ENCODE results near the gene MGARP. TPM values are rescaled to one million over a fixed set of nuclear protein-coding genes. Genes with fewer than 3 reads are reported as not detected.

The MGARP gene
- total and polyA plus RNA-seq, 9 of the 15 experiments (the other 6 are each of a cell fraction or from before 2014, with no cell fraction given), result 0.11 to 0.45 (median 0.23) TPM; not detected in 4

DNA sequence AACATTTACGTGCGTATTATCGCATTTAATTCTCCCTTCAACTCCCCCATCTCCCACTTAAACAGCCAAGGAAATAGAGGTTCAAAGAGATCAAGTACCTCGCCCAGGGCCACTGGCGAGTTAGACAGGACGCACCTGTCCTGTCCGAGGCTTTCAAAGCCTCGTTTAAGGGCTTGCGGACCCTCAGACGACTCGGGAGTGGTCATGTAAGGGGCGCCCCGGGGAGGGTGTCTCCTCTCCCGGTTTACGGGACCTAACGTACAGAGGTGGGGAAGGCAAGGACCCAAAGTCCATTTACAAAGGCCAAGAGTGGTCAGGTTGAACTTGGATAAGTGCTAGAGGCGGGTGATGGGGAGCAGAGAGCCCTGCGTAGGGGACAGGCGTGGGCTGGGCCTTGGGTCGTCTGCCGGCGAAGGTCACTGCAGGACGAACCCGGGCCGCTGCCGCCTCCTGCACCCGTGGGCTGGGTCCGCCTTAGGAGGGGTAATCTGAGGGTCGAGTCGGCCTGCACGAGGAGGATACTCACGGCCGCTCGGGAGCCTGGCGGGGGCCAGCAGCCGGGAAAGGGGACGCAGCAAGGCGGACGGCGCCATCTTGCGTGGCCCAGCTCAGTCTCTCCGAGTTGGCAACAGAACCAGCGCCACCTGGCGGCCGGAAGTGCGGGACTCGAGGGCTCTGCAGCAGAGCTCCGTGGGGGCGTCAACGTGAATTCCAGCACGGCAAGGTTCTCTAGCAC lies 15.3 kb upstream of the MGARP start (continued):
- TF ChIP-seq SAFB (IDR thresholded peaks at IDR 0.05; ENCODE audit: borderline replicate concordance, low read depth, low read length) (peak; percentile 61; the same call in 1 of the 2 replicates), MEF2A (IDR thresholded peaks at IDR 0.05; ENCODE audit: control insufficient read depth, low read depth, low read length) (no peak; the same call in 1 of the 2 replicates), ZNF699 (CRISPR knock-in tag; IDR thresholded peaks at IDR 0.05; ENCODE audit: insufficient replicate concordance) (no peak), THRAP3 (IDR thresholded peaks at IDR 0.05; ENCODE audit: borderline replicate concordance) (no peak), ZNF586 (CRISPR knock-in tag; conservative IDR thresholded peaks at IDR 0.05) (no peak), POLR2B (IDR thresholded peaks at IDR 0.05; ENCODE audit: low read depth, partially characterized antibody) (peak; percentile 75), CHD1 (IDR thresholded peaks at IDR 0.05; ENCODE audit: low read length) (no peak), GATA2 (CRISPR knock-in tag; IDR thresholded peaks at IDR 0.05) (no peak), ATF1 (CRISPR knock-in tag; IDR thresholded peaks at IDR 0.05) (no peak), ATF1 (tag; IDR thresholded peaks at IDR 0.05) (peak; percentile 73), TSC22D4 (tag; IDR thresholded peaks at IDR 0.05) (no peak), MYNN (IDR thresholded peaks at IDR 0.05) (peak; percentile 64; the same call in 1 of the 2 replicates), MYNN (CRISPR knock-in tag; IDR thresholded peaks at IDR 0.05) (no peak), CBFA2T2 (conservative IDR thresholded peaks at IDR 0.05) (no peak), ZC3H11A (IDR thresholded peaks at IDR 0.05; ENCODE audit: low read depth, low read length) (no peak)
- TF ChIP-seq, protein P1, sequence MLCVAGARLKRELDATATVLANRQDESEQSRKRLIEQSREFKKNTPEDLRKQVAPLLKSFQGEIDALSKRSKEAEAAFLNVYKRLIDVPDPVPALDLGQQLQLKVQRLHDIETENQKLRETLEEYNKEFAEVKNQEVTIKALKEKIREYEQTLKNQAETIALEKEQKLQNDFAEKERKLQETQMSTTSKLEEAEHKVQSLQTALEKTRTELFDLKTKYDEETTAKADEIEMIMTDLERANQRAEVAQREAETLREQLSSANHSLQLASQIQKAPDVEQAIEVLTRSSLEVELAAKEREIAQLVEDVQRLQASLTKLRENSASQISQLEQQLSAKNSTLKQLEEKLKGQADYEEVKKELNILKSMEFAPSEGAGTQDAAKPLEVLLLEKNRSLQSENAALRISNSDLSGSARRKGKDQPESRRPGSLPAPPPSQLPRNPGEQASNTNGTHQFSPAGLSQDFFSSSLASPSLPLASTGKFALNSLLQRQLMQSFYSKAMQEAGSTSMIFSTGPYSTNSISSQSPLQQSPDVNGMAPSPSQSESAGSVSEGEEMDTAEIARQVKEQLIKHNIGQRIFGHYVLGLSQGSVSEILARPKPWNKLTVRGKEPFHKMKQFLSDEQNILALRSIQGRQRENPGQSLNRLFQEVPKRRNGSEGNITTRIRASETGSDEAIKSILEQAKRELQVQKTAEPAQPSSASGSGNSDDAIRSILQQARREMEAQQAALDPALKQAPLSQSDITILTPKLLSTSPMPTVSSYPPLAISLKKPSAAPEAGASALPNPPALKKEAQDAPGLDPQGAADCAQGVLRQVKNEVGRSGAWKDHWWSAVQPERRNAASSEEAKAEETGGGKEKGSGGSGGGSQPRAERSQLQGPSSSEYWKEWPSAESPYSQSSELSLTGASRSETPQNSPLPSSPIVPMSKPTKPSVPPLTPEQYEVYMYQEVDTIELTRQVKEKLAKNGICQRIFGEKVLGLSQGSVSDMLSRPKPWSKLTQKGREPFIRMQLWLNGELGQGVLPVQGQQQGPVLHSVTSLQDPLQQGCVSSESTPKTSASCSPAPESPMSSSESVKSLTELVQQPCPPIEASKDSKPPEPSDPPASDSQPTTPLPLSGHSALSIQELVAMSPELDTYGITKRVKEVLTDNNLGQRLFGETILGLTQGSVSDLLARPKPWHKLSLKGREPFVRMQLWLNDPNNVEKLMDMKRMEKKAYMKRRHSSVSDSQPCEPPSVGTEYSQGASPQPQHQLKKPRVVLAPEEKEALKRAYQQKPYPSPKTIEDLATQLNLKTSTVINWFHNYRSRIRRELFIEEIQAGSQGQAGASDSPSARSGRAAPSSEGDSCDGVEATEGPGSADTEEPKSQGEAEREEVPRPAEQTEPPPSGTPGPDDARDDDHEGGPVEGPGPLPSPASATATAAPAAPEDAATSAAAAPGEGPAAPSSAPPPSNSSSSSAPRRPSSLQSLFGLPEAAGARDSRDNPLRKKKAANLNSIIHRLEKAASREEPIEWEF (CRISPR knock-in tag; IDR thresholded peaks at IDR 0.05), result no peak
- TF ChIP-seq, protein P2, sequence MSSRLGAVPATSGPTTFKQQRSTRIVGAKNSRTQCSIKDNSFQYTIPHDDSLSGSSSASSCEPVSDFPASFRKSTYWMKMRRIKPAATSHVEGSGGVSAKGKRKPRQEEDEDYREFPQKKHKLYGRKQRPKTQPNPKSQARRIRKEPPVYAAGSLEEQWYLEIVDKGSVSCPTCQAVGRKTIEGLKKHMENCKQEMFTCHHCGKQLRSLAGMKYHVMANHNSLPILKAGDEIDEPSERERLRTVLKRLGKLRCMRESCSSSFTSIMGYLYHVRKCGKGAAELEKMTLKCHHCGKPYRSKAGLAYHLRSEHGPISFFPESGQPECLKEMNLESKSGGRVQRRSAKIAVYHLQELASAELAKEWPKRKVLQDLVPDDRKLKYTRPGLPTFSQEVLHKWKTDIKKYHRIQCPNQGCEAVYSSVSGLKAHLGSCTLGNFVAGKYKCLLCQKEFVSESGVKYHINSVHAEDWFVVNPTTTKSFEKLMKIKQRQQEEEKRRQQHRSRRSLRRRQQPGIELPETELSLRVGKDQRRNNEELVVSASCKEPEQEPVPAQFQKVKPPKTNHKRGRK (tag; IDR thresholded peaks at IDR 0.05), result no peak
- TF ChIP-seq, protein P3, sequence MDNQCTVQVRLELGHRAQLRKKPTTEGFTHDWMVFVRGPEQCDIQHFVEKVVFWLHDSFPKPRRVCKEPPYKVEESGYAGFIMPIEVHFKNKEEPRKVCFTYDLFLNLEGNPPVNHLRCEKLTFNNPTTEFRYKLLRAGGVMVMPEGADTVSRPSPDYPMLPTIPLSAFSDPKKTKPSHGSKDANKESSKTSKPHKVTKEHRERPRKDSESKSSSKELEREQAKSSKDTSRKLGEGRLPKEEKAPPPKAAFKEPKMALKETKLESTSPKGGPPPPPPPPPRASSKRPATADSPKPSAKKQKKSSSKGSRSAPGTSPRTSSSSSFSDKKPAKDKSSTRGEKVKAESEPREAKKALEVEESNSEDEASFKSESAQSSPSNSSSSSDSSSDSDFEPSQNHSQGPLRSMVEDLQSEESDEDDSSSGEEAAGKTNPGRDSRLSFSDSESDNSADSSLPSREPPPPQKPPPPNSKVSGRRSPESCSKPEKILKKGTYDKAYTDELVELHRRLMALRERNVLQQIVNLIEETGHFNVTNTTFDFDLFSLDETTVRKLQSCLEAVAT (IDR thresholded peaks at IDR 0.05), result 0 out of 4 replicates have a peak, but pooled peaks of 1 of the 2 experiments have one; percentile 47
- TF ChIP-seq, protein P4, sequence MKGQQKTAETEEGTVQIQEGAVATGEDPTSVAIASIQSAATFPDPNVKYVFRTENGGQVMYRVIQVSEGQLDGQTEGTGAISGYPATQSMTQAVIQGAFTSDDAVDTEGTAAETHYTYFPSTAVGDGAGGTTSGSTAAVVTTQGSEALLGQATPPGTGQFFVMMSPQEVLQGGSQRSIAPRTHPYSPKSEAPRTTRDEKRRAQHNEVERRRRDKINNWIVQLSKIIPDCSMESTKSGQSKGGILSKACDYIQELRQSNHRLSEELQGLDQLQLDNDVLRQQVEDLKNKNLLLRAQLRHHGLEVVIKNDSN (CRISPR knock-in tag; IDR thresholded peaks at IDR 0.05), result no peak

All from K562 (cell line).